ENCODE data around the gene TPK1.

DNA sequence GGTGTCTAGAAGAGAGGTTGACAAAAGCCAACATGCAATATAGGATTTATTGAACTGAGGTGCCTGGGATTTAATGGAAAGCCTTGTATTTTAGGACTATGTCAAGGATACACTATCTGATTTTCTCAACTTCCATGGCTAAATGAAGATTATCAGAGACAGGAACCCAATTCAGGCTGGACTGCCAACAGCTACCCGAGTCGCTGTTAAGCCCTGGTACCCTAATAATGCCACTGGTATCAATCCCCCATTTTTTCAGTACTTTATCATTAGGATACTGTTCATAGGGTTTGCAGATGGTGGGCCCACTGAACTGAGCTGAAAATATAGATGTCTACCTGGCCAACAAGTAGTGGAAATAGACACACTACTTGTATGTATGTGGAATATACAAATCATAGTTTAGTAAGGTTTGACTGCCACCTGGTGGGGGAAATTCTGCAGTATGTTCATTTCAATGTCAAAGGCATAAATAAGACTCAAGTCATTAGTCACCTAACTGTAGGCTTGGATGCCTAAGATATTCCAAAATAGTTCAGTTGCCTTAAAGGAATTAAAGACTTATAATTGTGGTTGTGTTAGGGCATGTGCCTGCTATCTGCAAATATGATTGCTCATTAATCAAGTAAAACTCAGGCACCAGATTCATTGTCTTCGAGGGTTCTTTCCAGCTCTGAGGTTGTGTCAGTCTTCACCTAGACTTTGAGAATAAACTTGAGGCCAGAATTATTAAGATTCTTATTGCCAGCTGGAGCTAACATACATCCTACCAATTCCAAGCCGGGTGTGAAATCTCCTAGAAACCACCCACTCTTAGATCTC is 398.3 kb downstream of the TPK1 start:
- TF ChIP-seq, protein P1, sequence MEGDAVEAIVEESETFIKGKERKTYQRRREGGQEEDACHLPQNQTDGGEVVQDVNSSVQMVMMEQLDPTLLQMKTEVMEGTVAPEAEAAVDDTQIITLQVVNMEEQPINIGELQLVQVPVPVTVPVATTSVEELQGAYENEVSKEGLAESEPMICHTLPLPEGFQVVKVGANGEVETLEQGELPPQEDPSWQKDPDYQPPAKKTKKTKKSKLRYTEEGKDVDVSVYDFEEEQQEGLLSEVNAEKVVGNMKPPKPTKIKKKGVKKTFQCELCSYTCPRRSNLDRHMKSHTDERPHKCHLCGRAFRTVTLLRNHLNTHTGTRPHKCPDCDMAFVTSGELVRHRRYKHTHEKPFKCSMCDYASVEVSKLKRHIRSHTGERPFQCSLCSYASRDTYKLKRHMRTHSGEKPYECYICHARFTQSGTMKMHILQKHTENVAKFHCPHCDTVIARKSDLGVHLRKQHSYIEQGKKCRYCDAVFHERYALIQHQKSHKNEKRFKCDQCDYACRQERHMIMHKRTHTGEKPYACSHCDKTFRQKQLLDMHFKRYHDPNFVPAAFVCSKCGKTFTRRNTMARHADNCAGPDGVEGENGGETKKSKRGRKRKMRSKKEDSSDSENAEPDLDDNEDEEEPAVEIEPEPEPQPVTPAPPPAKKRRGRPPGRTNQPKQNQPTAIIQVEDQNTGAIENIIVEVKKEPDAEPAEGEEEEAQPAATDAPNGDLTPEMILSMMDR (IDR thresholded peaks at IDR 0.05; ENCODE audit: insufficient read depth, low read depth, low read length): peak; percentile 58
- TF ChIP-seq EZH2 (IDR thresholded peaks at IDR 0.05; ENCODE audit: insufficient read depth, low read length): no peak

All from astrocyte (in vitro differentiated cells and primary cell).